NCI-H2029 treated with DMSO at 0.1 percent for 48 hours (cell line): ENCODE data around the gene YPEL1.

ENCODE experiments used
- DNase-seq: peaks from one replicate; lab custom pipeline; 2025; lab: John Stamatoyannopoulos, UW

Gene YPEL1

DNA sequence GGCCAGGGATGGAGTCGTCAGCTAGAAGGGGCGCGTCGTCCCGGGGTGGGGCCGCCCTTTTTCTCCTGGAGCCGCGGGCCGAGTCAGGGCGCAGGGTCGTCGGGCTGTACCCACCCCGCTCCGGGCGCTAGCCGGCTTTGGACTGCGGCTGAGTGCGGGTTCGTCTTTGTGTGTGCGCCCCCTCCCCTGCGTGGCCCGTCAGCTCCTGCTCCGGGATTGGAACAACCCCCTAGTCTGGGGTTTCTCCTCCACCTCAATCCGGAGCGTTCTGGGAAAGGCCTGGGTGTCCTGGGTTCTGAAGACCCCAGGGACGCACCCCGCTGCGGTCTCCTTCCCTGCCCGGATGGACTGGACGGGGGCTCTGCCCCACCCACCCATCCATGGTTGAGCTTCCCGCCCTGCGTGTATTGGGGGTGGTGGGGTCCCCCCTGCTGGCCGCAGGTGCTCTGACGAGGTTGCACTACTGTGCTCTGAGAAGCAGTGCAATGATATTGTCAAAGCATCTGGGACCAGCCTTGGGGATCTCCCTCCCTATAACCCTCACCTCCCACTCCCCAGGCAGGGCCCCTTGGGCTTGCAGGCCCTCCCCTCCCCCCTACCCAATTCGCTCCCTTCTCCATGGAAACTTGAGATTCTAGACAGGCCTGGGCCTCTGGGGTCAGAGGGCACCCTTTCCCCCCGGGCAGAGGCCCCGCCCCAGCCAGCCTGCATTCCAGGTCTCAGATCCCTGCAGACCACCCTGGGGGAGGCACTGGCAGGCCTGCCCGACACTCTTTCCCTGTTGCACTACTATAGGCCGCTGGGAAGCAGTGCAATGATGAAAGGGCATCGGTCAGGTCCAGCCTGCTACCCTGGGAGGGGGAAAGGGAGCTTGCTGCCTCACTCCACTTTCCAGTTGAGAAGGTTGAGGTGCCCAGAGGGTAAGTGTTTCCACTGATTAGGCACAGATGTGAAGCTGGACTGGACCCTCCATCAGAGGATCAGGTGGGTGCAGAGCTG, 82.7 kb downstream of the YPEL1 start:
- no peak for DNase-seq

DNA sequence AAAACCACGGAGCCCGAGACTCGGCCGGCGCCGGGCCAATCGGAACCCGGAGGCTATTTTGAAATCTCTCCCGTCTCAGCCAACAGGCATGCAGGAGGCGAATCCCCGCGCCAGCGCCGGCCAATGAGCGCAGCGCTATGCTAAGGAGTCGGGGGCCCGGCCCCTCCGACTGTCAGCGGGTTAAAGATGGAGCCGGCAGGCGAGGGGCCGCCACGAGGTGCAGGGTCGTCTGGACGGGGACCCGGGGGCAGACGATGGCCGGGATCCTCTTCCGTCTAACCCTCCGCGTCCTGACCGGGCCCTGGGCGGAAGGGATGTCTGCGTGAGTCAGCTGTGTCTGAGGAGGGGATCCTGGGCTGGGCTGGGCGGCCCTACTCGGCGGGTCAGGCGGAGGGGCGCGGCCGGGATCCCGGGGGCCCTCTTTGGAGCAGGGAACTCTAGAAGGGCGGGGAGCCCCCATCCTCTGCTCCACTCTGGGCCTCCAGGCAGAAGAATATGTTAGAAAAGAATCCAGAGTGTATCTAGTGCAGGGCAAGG, 83.5 kb downstream of the YPEL1 start:
- DNase-seq = no peak

DNA sequence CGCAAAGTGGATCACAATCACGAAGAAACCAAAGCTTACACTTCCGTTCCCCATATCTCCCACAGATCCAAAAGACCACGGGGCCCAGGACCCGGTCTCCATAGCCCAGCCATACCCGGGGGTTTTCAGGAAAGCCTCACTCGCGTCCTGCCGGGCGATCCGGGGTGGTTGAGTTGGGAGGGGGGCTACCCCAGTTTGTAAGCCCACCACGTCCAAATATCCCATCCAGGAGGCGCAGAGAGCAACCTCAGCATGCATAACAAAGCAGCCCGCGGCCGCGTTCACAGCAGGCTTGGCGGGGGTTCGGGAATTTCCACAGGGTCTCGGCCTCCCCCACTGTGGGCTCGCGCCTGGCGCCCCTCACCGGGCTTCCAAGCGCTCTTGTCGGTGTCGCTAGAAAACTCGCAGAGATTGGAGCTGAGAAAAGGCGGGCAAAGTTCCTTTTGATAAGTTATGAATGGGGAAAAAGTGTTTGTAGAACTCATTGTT, 84.0 kb downstream of the YPEL1 start:
- no peak for DNase-seq

DNA sequence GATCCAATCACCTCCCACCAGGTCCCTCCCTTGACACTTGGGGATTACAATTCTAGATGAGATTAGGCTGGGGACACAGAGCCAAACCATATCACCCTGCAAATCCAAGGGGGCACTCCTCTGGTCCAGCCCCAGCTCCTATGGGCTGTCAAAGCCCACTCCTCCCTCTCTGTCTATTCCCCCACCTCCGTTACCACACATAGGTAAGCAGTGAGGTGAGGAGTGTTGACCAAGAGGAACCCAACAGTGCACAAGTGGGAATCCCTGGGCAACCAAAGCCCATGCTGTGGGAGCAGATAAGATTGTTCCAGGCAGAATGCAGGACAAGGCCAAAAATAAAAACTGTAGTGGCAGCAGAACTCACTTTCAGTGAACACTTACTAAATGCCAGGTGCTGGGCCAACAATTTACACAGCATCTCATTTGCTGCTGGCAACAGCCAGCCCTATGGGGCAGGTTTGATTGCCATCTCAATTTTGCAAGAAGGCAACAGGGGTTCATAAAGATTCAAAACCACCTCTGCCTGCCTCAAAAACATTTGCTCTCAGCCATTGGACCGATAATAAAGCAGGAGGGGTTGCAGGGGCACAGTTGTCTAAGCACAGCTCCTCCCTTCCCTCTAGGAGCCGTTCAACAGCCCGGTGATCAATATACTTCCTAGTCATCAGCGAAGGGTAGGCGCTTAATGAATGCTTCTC, 84.6 kb downstream of the YPEL1 start:
- DNase-seq = no peak

DNA sequence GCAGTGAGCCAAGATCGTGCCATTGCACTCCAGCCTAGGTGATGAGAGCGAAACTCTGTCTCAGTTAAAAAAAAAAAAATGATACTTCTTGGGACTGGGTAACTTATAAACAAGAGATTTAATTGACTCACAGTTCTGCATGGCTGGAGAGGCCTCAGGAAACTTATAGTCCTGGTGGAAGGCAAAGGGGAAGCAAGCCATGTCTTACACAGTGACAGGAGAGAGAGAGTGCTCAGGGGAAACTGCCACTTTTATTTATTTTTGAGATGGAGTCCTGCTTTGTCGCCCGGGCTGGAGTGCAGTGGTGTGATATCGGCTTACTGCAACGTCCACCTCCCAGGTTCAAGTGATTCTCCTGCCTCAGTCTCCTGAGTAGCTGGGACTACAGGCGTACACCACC, 85.3 kb downstream of the YPEL1 start:
- DNase-seq = no peak
